Heart left ventricle (tissue), 16 donors: ENCODE results near the gene SFTPA1. TPM values are rescaled to one million over a fixed set of nuclear protein-coding genes. Genes with fewer than 3 reads are reported as not detected.
"Not testable (repeated sequence)": the region's sequence is repeated elsewhere in the genome, so short reads cannot be mapped to it uniquely, and the experiment has no call there.

Experiments used
- ATAC-seq, 4 donors: fragments of 200-7000 bp; cut with Tn5 transposase; one replicate each; pipeline ENCODE4 v1.9.1; 2020 to 2022; ENCODE audit warnings: moderate library complexity in 4 of 4, mild to moderate bottlenecking in 3 of 4, moderate number of reproducible peaks in 1 of 4
- DNase-seq, 5 donors: peaks; one replicate each; pipeline ENCODE4 v3.0.0-alpha.2; 2020
- H3K27ac ChIP-seq, 12 donors: fragments of 200-600 bp; sonication (generic) in 4 of 12; one replicate each; pipeline versions ENCODE4 v1.5.0 to v1.8.0; 2016 to 2022; ENCODE audit warnings: mild to moderate bottlenecking in 2 of 12
- H3K27me3 ChIP-seq, 9 donors: fragments of 200-600 bp; sonication (generic) in 2 of 9; one replicate each; pipeline versions ENCODE4 v1.5.1 to v1.8.0; 2016 to 2022; ENCODE audit warnings: mild to moderate bottlenecking in 3 of 9
- H3K36me3 ChIP-seq, 9 donors: fragments of 200-600 bp; sonication (generic) in 2 of 9; one replicate each; pipeline versions ENCODE4 v1.5.0 to v1.8.0; 2018 to 2022; ENCODE audit warnings: mild to moderate bottlenecking in 2 of 9
- H3K4me1 ChIP-seq, 12 donors: fragments of 200-600 bp; sonication (generic) in 4 of 12; one replicate each; pipeline versions ENCODE4 v1.5.0 to v1.8.0; 2016 to 2022; ENCODE audit warnings: mild to moderate bottlenecking in 3 of 12
- H3K4me3 ChIP-seq, 12 donors: fragments of 200-600 bp; sonication (generic) in 4 of 12; one replicate each; pipeline versions ENCODE4 v1.5.0 to v1.8.0; 2017 to 2022; ENCODE audit warnings: mild to moderate bottlenecking in 9 of 12, moderate library complexity in 4 of 12
- H3K9me3 ChIP-seq, 12 donors: fragments of 200-600 bp; sonication (generic) in 4 of 12; one replicate each; pipeline versions ENCODE4 v1.5.0 to v1.8.0; 2016 to 2022; ENCODE audit warnings: mild to moderate bottlenecking in 1 of 12
- POLR2A ChIP-seq, 2 donors: fragments of 450-650 bp; IDR thresholded peaks; one replicate each; pipeline ENCODE4 v1.6.1; 2017; ENCODE audit warnings: antibody characterized with exemption in 2 of 2, mild to moderate bottlenecking in 2 of 2, moderate library complexity in 2 of 2
- WGBS, 4 donors: extraction: QIAGEN DNeasy Blood & Tissue Kit in 2 of 4; methylation state at CpG; one replicate each; pipeline versions ENCODE4 v1.1.5 to v1.1.7; 2013 to 2018; 5-methylcytosine and 5-hydroxymethylcytosine counted together
- intact Hi-C, 10 donors: fragments of 100-400 bp; cut with DNase I; formaldehyde crosslinking; loops; one replicate each; pipeline versions ENCODE4 v1.11.1 to v1.14.2; 2022
- polyA plus RNA-seq, 2 donors: library from polyadenylated mRNA; stranded (reverse); fragments of 200-250 nt; gene quantifications; one replicate each; pipeline ENCODE4 v1.2.3, GENCODE V29; 2013
- total RNA-seq, 9 donors: library from RNA; depleted of rRNA in 2 of 9; stranded (reverse); fragments of >200 nt in 2 of 9; fragmentation: NEBNext Ultra II Directional in 3 of 9; extraction: Animal tissue kit (Norgen Biotek cat#: 25700) in 3 of 9; gene quantifications; one replicate each; pipeline versions ENCODE4 v1.1.0 to v1.2.4, GENCODE V29; 2016 to 2023
- TF ChIP-seq, protein P1 (sequence below), 12 donors: fragments of 200-600 bp; sonication (generic) in 4 of 12; IDR thresholded peaks; one replicate each; pipeline versions ENCODE4 v1.5.0 to v1.8.0; 2018 to 2022; ENCODE audit warnings: antibody characterized with exemption in 12 of 12, mild to moderate bottlenecking in 5 of 12
- donor health status: ischemic (EF 13 %, LVEDD 7.1; RV severe dilation, severe dysfunction).
- donor health status: healthy with polysubstance abuse.
- donor health status: DM: no; HTN: yes; CAD: no.
- donor health status: DM: no; HTN: no; CAD: no.
- donor health status: ischemic (EF 25% LVEDD 6.9; RV normal size, moderate dysfunction).
- donor health status: ischemic (EF 25% LVEDD 5.7; RV mildly dilated, moderate dysfunction).
- donor health status: healthy.
- donor health status: DM: yes; HTN: yes; CAD: no.
- donor health status: ischemic (EF 35%, LVEDD 5.7; RV mildly dilated, moderate dysfunction).
- donor health status: nonischemic (EF 11% LVEDD 7.7; RV severe dilation, severe dysfunction).
- donor health status: DM: yes; HTN: yes; CAD: no.
- donor health status: PGD.
- donor health status: ischemic (EF 29% LVEDD 5.4; RV normal size, mild dysfunction).
- donor health status: nonischemic (EF 23%, LVEDD 6.1; RV moderate dilation, normal function).

Gene SFTPA1
- total and polyA plus RNA-seq, 11 donors, result 0.26 TPM; not detected in 10

DNA sequence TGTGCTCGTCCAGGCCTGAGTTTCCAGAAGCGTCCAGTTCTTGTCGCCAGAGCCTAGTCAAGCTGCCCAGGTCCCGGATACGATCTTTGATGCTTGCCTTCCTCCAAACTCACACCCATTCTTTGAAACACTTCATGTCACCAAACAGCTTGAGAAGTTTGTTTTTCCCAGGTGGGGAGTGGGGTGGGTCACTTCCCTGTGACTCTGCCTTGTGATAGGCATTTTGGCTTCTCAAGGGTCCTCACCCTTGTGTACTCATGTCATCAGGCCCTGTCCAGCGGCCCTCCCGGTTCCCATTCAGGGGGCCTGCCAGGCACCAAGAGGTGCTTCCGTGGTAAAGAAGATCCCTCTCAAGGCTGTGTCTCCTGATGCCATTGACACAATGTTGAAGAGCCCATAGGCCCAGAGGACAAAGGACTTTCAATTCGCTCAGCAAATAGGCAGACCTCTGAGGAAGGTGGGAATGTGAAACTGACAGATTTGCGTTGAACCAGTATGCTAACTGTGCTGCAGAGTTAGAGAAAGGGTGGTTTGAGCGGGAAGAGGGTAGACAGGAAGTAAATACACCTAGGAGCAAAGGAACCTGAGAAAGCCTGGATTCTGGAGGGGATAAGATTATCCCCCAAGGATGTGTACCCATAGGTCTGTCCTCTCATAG is 24.7 kb upstream of the SFTPA1 start:
- no peaks in the 10 kb centered on the region for H3K36me3 ChIP-seq
- no peaks in the 10 kb centered on the region for H3K4me1 ChIP-seq
- no peak overlapping the region for H3K27ac ChIP-seq
- TF ChIP-seq, protein P1, sequence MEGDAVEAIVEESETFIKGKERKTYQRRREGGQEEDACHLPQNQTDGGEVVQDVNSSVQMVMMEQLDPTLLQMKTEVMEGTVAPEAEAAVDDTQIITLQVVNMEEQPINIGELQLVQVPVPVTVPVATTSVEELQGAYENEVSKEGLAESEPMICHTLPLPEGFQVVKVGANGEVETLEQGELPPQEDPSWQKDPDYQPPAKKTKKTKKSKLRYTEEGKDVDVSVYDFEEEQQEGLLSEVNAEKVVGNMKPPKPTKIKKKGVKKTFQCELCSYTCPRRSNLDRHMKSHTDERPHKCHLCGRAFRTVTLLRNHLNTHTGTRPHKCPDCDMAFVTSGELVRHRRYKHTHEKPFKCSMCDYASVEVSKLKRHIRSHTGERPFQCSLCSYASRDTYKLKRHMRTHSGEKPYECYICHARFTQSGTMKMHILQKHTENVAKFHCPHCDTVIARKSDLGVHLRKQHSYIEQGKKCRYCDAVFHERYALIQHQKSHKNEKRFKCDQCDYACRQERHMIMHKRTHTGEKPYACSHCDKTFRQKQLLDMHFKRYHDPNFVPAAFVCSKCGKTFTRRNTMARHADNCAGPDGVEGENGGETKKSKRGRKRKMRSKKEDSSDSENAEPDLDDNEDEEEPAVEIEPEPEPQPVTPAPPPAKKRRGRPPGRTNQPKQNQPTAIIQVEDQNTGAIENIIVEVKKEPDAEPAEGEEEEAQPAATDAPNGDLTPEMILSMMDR (IDR thresholded peaks at IDR 0.05), result no peak
- TF ChIP-seq POLR2A (IDR thresholded peaks at IDR 0.05), result no peak
- no peak overlapping the region for H3K4me3 ChIP-seq
- H3K27me3 ChIP-seq, result no peaks in the 10 kb centered on the region
- H3K9me3 ChIP-seq, result no peaks in the 10 kb centered on the region
- ATAC-seq (no peak), DNase-seq (no peak)
- intact Hi-C loops, result no loop called here
- WGBS, 4 donors, result 87 to 93% (median 91%) methylated on average over 11 of the region's 11 CpGs

DNA sequence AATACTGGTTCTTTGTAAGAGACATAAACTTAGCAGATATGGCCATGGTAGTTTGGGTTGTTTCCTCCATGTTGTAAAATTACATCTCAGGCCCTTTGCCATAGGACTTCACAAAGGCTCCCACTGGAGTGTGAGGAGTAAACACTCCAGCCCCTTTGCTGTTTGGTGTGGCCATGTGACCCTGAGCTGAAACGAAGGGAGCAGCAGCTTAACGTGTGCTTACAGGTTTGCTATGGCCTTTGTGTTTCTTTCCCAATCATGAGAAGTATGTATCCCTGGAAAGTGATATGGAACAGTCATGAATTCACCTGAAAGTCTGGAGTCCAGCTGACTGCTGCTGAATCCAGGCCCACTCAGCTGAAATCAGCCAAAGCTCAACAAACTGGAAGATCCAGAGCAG is 23.8 kb upstream of the SFTPA1 start:
- TF ChIP-seq, protein P1 (IDR thresholded peaks at IDR 0.05), result no peak
- no peak for TF ChIP-seq POLR2A (IDR thresholded peaks at IDR 0.05)
- Histone ChIP-seq H3K4me1 (no peaks in the 10 kb centered on the region), H3K9me3 (peaks cover 0 to 7% (median 0%) of the 10 kb centered on the region in 12 donors), H3K4me3 (no peak overlapping the region), H3K27me3 (no peaks in the 10 kb centered on the region), H3K36me3 (no peaks in the 10 kb centered on the region), H3K27ac (no peak overlapping the region)
- intact Hi-C loops, result no loop called here
- ATAC-seq (no peak), DNase-seq (no peak)
- 40 to 67% (median 62%) methylated on average over 2 of the region's 2 CpGs for WGBS, 4 donors

DNA sequence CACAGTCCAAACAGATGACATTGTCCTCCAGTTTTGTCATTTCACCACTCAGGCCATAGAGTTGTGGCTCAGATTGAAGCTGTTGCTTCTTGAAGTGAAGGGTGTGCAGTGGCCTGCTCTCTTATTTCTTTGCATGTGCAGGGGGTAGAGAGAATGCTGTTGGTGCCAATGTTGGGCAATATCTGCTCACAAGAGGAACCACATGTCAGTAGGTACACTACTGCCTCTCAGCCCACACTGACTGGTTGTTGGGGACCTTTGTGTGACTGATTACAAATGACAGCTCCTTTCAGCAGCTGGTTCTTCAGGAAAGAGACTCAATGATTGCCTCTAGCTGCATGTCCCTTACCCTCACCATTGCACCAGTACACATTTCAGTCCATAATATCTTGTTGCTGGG is 21.9 kb upstream of the SFTPA1 start:
- DNase-seq (no peak), ATAC-seq (peak in 1 of 4 donors; percentile 20)
- Histone ChIP-seq H3K27me3 (no peaks in the 10 kb centered on the region), H3K4me1 (no peaks in the 10 kb centered on the region), H3K4me3 (no peak overlapping the region), H3K27ac (no peak overlapping the region), H3K9me3 (peaks cover 0 to 7% (median 0%) of the 10 kb centered on the region in 12 donors), H3K36me3 (no peaks in the 10 kb centered on the region)
- intact Hi-C loops, result no loop called here
- TF ChIP-seq, protein P1 (IDR thresholded peaks at IDR 0.05), result no peak
- TF ChIP-seq POLR2A (IDR thresholded peaks at IDR 0.05), result no peak

DNA sequence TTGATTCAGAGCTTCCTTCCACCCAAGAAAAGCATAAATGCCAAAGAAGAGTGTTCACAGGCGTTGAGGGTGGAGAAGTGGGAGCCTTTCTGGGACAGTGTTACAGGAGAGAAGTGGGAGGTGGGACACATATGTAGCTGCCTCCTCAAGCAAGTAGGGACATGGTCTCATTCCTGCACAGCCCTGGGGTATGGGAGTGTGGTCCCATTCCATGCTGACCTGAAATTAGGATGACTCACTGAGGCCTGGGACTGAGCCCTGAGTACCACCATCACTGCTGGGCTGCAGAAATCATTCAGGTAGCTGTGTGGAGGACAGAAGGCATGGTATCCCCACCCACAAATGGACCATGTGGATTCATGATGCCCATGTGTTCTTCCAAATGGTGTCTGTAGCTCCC is 17.4 kb upstream of the SFTPA1 start:
- Histone ChIP-seq H3K9me3 (peaks cover 0 to 19% (median 7%) of the 10 kb centered on the region in 12 donors), H3K36me3 (no peaks in the 10 kb centered on the region), H3K27me3 (no peaks in the 10 kb centered on the region), H3K4me3 (no peak overlapping the region), H3K4me1 (no peaks in the 10 kb centered on the region), H3K27ac (no peak overlapping the region)
- ATAC-seq, result no peak
- WGBS, 4 donors, result 59 to 88% (median 75%) methylated on average over 1 of the region's 1 CpG
- intact Hi-C loops, result no loop called here
- TF ChIP-seq, protein P1 (IDR thresholded peaks at IDR 0.05), result no peak
- no peak for DNase-seq

DNA sequence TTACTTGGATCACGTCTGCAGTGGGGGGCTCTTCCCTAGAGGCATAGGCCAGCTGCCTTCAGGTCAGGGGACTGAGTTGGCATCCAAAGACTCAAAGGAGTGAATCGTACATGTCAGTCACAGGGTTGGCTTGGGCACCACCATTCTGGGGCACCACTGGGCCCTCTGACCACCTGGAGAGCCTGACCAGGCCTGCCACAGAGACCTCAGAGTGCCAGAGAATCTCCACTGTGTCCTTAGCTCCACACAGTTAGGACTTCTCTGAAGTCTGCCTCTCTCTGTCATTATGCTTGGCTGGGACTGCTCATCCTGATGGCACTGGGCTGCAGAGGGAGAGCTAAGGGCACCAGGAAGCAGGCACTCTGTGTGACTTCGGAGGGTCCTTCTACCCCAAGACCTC is 16.2 kb upstream of the SFTPA1 start:
- intact Hi-C loops, H3K36me3 ChIP-seq, DNase-seq, H3K4me1 ChIP-seq, H3K27me3 ChIP-seq, H3K27ac ChIP-seq, H3K4me3 ChIP-seq, ATAC-seq: not testable (repeated sequence)
- H3K9me3 ChIP-seq, result peaks cover 0 to 27% (median 9%) of the 10 kb centered on the region in 12 donors
- 69 to 85% (median 83%) methylated on average over 3 of the region's 3 CpGs for WGBS, 4 donors
